ENCODE measurements around the gene SYCE1L.
A peak's percentile ranks its signal among the peaks of the same experiment; 100 is the strongest.

The SYCE1L gene

DNA sequence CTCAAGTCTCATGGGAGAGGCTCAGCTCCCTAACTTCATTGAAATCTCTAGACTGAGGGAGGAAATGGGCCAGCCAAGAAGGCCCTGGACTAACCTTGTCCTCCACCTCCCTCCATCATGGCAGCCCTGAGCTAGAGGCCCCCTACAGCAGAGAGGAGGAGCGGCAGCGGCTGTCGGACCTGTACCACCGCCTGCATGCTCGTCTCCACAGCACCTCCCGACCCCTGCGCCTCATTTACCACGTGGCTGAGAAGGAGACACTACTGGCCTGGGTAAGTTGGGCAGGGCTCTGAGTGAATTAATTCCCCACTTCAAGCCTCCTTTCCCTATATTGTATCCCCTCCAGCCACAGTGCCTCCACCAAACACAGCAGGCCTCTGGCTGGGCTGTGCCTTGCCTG lies 3.8 kb upstream of the SYCE1L start:
- FAIRE-seq (no peak), DNase-seq (ENCODE audit: insufficient read length, low spot score) (no peak)

GRCh38 chr16:77197747-77198146 lies 1.5 kb upstream of the SYCE1L start:
- no peak for FAIRE-seq
- DNase-seq (ENCODE audit: insufficient read length, low spot score), result no peak

- FAIRE-seq (no peak), DNase-seq (ENCODE audit: insufficient read length, low spot score) (no peak)
Measured at GRCh38 chr16:77206533-77206932, 7.3 kb downstream of the SYCE1L start.

DNA sequence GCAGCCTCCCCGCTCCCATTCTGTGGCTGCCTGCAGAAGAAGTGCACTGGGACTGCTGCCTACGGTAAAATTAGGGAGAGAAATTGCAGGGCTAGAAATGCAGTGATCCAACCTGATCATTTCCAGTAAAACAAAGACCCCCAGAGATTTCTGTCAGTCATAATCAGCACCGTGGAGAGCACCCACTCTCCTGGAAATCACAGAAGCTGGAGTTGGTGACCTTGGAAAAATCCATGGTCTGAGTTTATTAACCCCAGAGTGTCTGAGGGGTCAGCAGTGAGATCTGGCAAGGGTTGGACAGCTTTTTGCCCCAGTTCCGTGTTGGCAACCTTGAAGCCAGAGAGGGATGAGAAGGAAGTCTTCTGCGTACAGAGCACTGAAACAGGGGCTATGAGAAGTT lies 7.8 kb downstream of the SYCE1L start:
- no peak for FAIRE-seq

DNA sequence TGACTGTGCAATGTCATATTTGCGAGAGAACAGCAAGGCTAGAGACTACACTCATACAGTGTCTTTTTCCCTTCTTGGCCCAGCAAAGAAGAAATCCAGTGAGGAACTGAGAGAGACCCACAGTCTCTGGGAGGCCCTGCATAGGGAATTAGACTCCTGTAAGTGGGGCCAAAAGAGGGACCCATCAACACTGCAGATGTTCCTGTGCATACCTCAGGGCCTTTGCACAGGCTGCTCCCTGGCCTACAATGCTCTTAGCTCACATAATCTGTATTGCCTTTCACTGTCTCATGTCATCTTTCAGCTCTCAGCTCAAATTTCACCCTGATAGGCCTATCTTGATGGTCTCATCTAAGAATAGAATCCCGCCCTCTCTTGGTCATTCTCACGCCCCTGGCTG lies 9.2 kb downstream of the SYCE1L start:
- FAIRE-seq (peak; percentile 26), DNase-seq (ENCODE audit: insufficient read length, low spot score) (no peak)

More for the DNA sequence above, 7.8 kb downstream of the SYCE1L start:
- no peak for DNase-seq (ENCODE audit: insufficient read length, low spot score)

- DNase-seq (ENCODE audit: insufficient read length, low spot score) (no peak), FAIRE-seq (peak; percentile 91)
Measured at GRCh38 chr16:77211880-77212740, 12.9 kb downstream of the SYCE1L start.

DNA sequence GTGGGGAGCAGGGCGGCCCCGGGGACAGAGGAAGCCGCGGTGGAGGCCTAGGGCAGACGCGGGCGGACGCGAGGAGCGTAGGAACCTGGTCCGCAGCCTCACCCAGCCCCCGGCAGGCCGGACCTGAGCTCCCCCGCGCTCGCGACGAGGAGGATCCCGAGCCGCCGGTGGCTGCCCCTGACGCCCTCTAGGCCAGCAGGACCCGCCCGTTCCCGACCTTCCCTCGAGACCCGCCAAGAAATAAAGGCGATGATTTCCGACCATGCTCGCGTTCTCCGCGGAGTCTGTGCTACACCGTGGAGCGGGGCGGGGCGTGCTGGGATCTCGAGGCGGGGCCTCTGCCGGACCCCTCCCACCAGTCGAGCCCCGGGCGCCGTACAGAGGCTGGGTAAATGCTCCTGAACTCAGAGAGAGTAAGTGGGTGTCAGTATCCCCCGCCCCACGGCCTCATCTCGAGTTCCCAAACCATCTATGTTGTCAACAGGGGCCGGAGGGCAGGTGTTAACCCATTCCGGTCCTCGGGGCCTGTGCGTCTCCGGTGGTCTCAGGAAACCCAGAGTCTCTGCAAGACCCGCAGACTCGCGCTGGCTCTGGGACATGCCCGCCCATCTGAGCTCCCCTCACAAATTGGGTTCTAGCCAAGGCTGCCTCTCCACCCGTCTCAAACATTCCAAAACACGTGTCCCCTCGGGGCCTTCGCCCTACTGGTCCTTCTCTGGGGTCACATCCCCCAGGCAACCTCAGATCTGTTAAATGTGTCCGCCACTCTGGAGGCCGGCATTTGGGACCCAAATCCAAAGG lies 13.7 kb downstream of the SYCE1L start:
- DNase-seq (ENCODE audit: insufficient read length, low spot score) (no peak), FAIRE-seq (no peak)

DNA sequence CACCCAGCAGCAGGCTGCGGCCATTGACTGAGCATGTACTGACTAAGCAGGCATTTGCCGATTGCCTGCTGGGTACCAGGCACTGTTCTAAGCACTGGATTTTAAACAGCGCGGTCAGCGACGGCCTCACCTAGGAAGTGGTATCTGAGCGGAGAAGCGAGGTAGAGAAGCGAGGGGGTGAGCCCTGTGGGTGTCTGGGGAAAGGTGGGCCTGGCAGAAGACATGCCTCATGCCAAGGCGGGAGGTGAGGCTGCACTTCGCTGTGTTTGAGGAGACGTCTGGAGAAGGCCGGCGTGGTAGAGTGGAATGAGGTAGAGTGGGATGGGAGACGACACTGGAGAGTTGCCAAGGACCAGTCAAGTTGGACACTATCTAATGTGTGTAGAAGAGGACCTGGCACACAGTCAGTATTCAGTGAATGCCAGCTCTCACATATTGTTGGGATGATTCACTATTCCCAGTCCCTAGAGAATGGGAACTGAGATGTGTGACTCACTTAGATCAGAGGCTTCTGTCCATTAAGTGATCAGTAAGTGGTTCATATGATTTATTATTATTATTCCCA lies 14.4 kb downstream of the SYCE1L start:
- DNase-seq (ENCODE audit: insufficient read length, low spot score) (peak; percentile 85), FAIRE-seq (peak; percentile 92)

DNA sequence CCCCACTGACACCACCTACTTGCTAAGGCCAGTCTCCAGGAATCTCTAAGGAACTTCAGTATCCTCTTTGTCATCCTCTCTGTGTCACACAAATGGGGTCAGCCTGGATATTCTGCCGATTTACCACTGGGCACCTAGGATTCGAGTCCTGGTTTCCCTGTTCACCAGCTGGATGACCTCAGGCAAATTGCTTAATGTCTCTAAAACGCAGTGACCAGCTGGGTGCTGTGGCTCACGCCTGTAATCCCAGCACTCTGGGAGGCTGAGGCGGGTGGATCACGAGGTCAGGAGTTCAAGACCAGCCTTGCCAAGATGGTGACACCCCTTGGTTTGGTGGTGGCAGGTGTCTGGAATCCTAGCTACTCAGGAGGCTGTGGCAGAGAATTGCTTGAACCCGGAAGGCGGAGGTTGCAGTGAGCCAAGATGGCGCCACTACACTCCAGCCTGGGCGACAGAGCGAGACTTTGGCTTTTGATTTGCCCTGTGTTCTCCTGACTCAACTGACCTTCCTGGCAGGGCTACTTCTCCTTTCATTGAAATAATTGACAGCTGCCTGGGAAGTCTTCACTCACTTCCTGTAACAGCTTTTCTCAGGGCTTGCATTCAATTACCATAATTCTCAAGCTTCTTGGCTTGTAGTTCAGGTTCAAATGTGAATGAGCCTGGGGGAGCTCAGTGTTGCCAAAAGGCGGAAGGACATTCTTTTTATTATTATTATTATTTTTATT lies 15.4 kb downstream of the SYCE1L start:
- FAIRE-seq (peak; percentile 26), DNase-seq (ENCODE audit: insufficient read length, low spot score) (no peak)

- DNase-seq (ENCODE audit: insufficient read length, low spot score), result no peak
- no peak for FAIRE-seq
Measured at GRCh38 chr16:77219437-77219836, 20.2 kb downstream of the SYCE1L start.

DNA sequence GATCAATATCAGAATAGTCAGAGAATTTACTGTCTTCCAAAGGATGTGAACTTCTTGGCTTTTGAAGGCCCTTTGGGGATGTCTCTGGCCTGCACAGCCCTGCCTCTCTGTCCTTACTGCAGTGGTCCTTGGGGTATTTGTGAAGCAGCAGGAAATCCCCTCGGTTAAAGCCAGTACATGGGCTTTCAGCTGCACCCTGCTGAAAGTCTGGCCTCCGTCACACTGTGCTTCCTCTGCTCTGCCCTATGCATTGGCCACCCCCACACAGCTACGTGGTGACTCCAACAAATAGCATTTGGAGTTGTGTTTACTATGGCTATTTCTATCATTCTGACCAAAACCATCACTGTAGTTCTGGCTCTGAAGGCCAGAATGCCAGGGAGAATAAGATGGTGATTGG lies 21.2 kb downstream of the SYCE1L start:
- no peak for FAIRE-seq

GRCh38 chr16:77221482-77221881 lies 22.3 kb downstream of the SYCE1L start:
- no peak for FAIRE-seq

More for the DNA sequence above, 21.2 kb downstream of the SYCE1L start:
- no peak for DNase-seq (ENCODE audit: insufficient read length, low spot score)

GRCh38 chr16:77223184-77223583 lies 24.0 kb downstream of the SYCE1L start:
- DNase-seq (ENCODE audit: insufficient read length, low spot score), result no peak
- no peak for FAIRE-seq

More at GRCh38 chr16:77221482-77221881, 22.3 kb downstream of the SYCE1L start:
- DNase-seq (ENCODE audit: insufficient read length, low spot score), result no peak

DNA sequence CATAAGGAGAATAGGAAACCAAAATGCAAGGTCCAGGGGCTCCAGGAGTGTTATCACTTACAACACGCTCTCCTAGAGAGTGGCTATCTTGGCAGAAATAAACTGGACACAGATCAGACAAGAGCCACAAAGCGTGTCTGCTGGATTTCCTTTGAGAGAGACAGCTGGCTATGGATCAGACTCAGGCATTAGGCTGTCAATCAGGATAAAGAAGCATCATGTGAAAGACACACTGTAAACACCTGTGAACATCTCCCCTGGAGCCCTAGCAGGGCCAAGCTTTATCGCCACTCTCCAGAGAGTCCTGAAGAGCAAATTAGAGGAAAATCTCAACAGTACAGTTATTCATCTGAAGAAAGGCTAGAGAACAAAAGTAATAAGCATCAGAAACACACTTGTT lies 26.0 kb downstream of the SYCE1L start:
- DNase-seq (ENCODE audit: insufficient read length, low spot score) (no peak), FAIRE-seq (no peak)

GRCh38 chr16:77227745-77228144 lies 28.5 kb downstream of the SYCE1L start:
- DNase-seq (ENCODE audit: insufficient read length, low spot score) (no peak), FAIRE-seq (no peak)

- DNase-seq (ENCODE audit: insufficient read length, low spot score), result no peak
- peak; percentile 60 for FAIRE-seq
Measured at GRCh38 chr16:77231047-77231446, 31.8 kb downstream of the SYCE1L start.

GRCh38 chr16:77233799-77234519 lies 34.8 kb downstream of the SYCE1L start:
- FAIRE-seq (no peak), DNase-seq (ENCODE audit: insufficient read length, low spot score) (no peak)

GRCh38 chr16:77234611-77235010 lies 35.4 kb downstream of the SYCE1L start:
- no peak for DNase-seq (ENCODE audit: insufficient read length, low spot score)
- no peak for FAIRE-seq

DNA sequence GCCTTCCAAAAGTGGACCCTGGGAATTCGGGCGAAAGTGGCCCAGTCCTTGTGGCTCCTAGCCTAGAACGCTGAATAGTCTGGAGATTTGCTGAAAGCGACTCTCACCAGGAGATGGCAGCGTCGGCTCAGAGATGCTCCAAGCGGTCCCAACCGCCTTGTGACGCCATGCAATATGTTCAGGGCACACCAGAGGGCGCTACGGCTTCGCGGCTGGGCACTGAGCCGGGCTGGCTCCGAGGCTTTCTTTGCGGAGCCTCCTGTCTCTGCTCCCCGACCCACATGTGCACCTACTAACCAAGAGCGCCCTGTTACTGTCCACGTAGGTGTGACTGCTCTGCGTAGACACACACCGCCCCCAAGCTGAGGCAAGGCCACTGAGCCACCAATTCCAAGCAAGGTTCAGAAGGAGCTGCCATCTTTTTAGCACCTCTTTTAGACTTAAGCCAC lies 36.9 kb downstream of the SYCE1L start:
- FAIRE-seq, result peak; percentile 86
- peak; percentile 81 for DNase-seq (ENCODE audit: insufficient read length, low spot score)

DNA sequence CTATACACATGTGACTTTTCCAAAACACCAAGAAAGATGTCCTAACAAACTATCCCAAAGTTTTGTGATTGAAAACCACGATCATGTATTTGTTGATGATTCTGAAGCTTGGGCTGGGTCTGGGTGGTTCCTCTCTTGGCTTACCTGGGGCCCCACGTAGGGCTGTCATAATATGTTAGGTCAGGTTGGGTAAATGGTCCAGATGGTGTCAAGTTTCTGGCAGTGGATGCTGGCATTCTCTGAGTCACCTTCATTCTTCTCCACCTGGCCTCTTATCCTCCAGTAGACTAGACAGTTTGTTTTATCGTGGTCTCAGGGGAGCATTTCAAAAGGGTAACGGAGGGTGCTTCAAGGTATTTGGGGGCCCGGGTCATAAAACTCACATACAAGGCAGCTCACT lies 39.4 kb downstream of the SYCE1L start:
- DNase-seq (ENCODE audit: insufficient read length, low spot score) (no peak), FAIRE-seq (no peak)
